GM04504 (cell line): ENCODE data around the gene RAD51.

ENCODE experiments used
- DNase-seq: peaks from one replicate; pipeline ENCODE4 v3.0.0-alpha.2; 2012; ENCODE audit warnings: low read depth

The RAD51 gene

DNA sequence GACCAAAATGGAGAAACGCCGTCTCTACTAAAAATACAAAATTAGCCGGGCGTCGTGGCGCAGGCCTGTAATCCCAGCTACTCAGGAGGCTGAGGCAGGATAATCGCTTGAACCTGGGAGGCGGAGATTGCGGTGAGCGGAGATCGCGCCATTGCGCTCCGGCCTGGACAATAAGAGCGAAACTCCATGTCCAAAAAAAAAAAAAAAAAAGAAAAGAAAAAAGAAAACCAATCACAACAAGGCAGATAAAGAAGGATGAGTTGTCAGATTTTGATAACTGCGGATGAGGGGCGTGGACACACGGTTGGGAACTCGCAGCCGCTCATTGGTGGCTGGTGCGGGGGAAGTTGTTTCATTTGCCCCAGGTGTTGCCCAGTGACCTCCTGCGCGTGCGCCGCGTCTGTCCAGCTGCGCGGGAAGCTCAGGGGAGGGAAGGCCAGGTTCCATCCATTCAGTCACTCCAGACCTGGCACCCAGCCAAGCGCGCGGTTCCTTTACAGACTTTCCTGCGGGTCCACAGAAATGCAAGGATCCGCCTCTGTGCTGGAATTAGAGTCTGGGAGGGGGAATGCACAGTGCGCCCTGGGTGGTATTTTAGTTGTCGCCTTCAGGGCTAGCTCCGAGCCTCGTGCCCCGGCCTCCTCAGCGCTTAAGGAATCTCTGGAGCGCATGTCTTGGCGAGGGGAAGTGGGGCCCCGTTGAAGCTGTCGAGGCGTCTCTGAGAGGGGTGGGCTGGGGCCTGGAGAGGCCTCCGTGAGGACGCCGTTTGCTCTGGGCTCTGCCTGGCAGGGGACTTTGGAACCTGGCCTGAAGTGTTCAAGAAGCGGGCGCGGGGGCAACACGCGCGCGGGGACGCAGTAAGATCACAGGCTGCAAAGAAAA is 68.2 kb downstream of the RAD51 start:
- no peak for DNase-seq

- DNase-seq, result peak; percentile 24
These were observed 69.0 kb downstream of the RAD51 start, which contains the start of gene GCHFR for GRCh38 chr15:40763801-40764628. TSS of gene GCHFR (plus strand) at chr15:40764068. CDS start at chr15:40764181, 113 bp downstream.

- DNase-seq, result no peak
These were observed 69.7 kb downstream of the RAD51 start for GRCh38 chr15:40764629-40765103.

DNA sequence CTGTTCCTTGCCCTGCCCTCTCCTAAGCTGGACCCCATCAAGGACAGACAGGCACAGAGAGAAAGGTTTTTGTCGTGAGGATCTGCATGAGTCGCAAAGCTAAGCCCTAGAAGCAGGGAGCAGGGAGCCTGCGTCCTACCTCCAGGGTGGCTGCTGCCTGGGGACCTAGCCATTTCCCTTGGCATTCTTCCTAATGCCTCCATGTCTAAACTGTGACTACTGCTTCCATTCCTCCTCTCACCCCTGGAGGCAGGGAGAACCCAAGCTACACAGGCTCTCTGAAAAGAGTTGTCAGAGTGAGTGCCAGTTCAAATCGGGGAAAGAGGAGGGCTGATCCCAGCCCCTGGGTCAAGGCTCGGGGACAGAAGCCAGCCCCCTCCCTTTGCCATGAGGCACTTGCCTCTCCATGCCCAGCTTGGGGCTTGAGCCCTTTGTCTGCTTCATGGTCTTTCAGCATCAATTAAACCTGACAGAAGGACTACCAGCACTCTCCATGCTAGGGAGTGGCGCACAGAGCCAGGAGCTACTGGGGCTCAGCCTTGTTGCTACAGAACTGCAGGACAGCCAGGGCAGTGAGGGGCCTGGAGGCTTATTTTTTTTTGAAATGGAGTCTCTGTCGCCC is 71.3 kb downstream of the RAD51 start:
- no peak for DNase-seq

- DNase-seq, result no peak
These were observed 72.2 kb downstream of the RAD51 start for GRCh38 chr15:40766906-40767837.

- no peak for DNase-seq
These were observed 73.0 kb downstream of the RAD51 start for GRCh38 chr15:40767838-40768500.

GRCh38 chr15:40768521-40769273 is 73.7 kb downstream of the RAD51 start:
- no peak for DNase-seq

- no peak for DNase-seq
These were observed 74.5 kb downstream of the RAD51 start, which contains the start of gene C15orf62 for GRCh38 chr15:40769274-40770146. TSS of gene C15orf62 (plus strand) at chr15:40769980. CDS start at chr15:40770496, 516 bp downstream.

DNA sequence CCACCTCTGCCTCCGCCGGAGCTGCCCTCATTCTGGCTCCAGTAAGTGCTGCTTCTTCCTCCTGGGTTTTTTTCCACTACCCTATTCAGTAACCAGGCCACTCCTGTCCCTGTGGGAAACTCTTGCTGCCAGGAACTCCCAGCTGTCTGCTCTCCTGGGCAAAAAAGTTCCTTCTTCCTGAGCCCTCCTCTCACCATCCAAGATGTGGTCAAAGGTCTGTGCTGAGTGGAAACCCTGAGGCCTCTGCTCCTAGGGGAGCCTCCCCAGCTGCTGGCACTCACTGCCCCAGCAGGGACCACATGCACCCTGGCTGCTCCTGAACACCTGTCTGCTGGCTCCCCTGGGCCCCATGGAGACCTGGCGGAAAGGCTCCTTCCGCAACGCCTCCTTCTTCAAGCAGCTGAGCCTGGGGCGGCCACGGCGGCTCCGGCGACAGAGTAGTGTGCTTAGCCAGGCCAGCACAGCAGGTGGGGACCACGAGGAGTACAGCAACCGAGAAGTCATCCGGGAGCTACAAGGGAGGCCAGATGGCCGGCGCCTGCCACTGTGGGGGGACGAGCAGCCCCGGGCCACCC is 75.3 kb downstream of the RAD51 start:
- no peak for DNase-seq

DNA sequence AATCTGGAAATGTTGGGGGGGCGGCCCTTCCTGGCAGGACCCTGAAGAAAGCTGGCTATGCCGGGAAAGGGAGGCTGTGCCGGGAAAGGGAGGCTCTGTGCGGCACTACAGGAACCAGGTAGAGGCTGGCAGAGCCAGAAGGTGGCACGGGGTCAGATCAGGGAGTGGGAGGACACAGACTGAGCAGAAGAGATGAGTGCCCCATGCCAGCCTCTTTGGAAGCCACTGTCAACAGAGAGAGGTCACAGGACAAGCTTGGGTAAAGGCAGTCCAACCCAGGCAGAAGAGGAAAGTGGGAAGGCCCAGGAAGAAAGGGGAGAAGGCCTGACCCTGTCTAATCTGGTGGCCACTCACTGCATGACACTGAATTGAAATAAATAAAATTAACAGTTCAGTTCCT is 76.3 kb downstream of the RAD51 start:
- DNase-seq, result no peak

DNA sequence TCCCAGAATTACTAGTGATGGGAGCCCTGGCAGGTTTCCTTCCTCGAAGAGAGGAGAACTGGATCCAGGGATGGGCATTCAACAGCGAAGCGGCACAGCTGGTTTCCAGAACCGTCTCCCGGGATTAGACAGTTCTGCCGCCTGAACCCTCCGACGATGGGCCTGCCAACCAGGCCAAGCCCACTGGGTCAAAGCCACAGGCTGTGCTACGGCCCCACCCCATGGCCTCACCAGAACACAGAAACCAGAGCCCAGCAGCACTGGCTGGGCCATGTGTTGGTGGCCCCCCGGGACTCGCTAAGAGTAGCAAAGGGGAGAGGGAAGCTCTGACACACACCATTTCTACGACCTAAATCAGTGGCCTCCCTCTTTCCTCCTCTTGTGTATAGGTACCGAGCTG is 77.0 kb downstream of the RAD51 start:
- no peak for DNase-seq

DNA sequence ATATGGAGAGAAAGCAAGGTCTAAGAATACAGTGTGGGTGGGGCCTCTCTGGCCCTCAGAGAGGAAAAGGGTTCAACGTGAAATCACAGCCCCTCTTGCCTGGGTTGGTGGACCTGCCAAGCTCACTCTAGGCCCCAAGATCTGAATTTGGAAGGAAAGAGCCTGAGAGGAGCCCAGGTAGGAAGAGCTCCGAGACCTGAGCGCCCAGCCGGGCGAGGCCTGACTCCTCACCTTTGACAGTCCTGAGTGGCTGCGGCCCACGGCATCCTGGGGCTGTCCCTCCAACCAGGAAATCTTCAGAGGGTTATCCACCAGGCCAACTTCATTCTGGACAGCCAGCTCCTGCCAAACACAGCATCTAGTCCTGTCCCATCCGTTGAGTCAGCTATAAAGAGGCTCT is 78.5 kb downstream of the RAD51 start:
- no peak for DNase-seq

DNA sequence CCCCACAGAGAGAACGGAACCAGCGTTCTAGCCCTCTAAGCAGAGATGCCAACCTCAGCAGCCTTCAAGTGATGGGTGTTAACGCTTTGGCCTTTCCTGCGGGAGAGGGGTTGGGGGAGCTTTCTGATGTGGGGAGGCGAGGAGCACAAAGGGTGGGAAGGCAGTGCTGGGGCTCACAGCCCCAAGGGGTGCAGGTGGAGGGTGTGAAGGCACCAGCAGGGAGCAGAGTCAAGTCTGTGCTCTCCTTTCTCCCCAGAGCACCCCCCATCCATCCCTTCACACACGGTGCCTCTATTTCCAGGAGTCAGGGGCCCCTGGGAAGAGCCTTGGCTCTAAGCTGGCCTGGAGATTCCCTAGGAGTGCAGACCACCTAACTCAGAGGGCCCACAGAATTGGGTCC is 78.9 kb downstream of the RAD51 start:
- DNase-seq, result no peak

- DNase-seq, result no peak
These were observed 80.0 kb downstream of the RAD51 start for GRCh38 chr15:40775007-40775406.

GRCh38 chr15:40775740-40776536 is 81.0 kb downstream of the RAD51 start:
- no peak for DNase-seq

- no peak for DNase-seq
These were observed 81.7 kb downstream of the RAD51 start for GRCh38 chr15:40776537-40777141.
